ENCODE results near the gene KCNJ1. TPM values are rescaled to one million over a fixed set of nuclear protein-coding genes. Genes with fewer than 3 reads are reported as not detected.

The KCNJ1 gene
- total RNA-seq, 1 donor from 2014 or later: not detected

DNA sequence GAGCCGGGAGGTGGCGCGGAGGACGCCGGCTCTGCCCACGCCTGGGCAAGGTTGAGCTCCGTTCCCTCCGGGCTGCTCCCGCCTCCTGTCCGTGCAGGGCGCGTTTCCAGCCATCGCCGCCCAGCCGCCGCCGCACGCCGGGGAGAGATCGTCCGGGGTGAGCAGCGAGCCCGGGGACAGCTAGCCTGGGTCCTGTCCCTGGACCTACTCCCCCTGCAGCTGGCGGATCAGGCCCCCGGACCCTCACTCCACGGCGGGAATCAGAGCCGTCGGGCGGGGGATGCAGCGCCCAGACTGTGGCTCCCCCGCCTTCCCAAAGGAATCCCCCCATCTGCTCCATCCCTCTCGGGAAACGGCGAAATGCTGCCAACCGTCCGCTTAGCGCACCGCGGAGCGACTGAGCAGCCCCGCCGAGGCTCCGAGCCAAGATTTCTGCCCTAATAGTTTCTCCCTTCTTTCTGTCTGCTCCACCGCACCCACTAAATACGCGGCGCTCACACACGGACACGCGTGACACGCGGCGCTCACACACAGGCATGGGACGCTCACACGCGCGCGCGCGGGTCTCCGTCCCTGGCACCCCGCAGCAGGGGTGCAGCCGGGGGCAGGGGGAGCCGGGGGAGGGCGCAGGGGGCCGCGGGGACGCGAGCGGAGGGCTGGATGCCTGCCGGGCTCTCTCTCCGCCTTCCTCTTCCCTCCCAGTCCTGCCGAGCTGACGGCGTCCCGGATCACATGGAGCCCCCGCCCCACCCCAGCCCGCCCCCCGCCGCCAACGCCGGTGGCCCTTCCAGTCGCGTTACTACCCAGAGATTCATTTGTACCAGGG, 23.7 kb upstream of the KCNJ1 start, which contains the start of gene KCNJ5:
KCNJ5 (plus strand) TSS at position 814 of the 826 bp plus-strand sequence. CDS start 19,918 bp downstream, outside the sequence.
- H3K4me3 ChIP-seq (ENCODE audit: low read depth, low read length): peak within 1 kb of the TSS; percentile 45
- TF ChIP-seq, protein P1, sequence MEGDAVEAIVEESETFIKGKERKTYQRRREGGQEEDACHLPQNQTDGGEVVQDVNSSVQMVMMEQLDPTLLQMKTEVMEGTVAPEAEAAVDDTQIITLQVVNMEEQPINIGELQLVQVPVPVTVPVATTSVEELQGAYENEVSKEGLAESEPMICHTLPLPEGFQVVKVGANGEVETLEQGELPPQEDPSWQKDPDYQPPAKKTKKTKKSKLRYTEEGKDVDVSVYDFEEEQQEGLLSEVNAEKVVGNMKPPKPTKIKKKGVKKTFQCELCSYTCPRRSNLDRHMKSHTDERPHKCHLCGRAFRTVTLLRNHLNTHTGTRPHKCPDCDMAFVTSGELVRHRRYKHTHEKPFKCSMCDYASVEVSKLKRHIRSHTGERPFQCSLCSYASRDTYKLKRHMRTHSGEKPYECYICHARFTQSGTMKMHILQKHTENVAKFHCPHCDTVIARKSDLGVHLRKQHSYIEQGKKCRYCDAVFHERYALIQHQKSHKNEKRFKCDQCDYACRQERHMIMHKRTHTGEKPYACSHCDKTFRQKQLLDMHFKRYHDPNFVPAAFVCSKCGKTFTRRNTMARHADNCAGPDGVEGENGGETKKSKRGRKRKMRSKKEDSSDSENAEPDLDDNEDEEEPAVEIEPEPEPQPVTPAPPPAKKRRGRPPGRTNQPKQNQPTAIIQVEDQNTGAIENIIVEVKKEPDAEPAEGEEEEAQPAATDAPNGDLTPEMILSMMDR (conservative IDR thresholded peaks at IDR 0.05; ENCODE audit: low read depth, low read length): peak; percentile 6
- no peak for DNase-seq (ENCODE audit: low read depth)

DNA sequence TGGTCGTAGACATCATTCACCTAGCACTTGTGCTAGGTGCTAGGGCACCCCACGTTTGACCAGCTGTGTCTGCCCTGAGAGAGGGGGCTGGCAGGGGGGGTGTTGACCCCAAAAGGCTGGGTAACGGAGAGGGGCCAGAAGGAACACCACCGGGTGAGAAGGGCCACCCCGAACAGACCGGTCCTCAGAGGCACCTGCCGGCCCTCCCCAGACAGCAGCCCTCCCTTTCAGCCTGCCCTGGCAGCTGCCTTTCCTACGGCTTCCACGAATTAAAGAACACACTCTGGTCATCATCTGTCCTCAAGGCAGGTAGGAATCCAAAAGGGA, 23.1 kb upstream of the KCNJ1 start:
- DNase-seq (ENCODE audit: low read depth): no peak
- H3K4me3 ChIP-seq (ENCODE audit: low read depth, low read length): peak overlapping the region; percentile 45
- TF ChIP-seq, protein P1 (conservative IDR thresholded peaks at IDR 0.05; ENCODE audit: low read depth, low read length): no peak

DNA sequence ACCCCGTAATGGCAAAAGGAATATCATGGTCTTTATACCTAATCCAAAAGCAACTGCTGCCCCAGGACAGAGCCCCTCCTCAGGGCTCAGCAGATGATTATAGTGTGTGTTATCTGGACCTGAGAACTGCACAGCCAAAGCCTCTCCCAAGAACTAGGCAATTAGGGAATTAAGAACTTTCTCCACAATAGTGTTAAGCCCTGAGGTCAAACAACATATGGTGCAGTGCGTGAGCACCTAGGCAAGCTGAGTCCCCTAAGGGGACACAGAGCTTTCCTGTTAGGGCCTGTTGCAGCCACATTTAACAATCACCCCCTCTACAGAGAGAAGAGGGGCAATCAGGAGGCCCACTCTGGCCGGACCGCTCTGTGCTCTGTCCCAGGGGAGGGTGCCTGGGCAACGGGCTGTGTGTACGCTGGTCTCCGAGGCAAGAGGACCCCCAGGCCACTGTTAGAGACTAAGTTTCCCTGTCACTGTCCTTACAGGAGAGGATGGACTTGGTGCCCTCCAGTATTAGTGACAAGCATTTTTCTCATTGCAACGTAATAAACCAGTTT, 22.6 kb upstream of the KCNJ1 start:
- TF ChIP-seq, protein P1 (conservative IDR thresholded peaks at IDR 0.05; ENCODE audit: low read depth, low read length): no peak
- no peak overlapping the region for H3K4me3 ChIP-seq (ENCODE audit: low read depth, low read length)
- no peak for DNase-seq (ENCODE audit: low read depth)

DNA sequence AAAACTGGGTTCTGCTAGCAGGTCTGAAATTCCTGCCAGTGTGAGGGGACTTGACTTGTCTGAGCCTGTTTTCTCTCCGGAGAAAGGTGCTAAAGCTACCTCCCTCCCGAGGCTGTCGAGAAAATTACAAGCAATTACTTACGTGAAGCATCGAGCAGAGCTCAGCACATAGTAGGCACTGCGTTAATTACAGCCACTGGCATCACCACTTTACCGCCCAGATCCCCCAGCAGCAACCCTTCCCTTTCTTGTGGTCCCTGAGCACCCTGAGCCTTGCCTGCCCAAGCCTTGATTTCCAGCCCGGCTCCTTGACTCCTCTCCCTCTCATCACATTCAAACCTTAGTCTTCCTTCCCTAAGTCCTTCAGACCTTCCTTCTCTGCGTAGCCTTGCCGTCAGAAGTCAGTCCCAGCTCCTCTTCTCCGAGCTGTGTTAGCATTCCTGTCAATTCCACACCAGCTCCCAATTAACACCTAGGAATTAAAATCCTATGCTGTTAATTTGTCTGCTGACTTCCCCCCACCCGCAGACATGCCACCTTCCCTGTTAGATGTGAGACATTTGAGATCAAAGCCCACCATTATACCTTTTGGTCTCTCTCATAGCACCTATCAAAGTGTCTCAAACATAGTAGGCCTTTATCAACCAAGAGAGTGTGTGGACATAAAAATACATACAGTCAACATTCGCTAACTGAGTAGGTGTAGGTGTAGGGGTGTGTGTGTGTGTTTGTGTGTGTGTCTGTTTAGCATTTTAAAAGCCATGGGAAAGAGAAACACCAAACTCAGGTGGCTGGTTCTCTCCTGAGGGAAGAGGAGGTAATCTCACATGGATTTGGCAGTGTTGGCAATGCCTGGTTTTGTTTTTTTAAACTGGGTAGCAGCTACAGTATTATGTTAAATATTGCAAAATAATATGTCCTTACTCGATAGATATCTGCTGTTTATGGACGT, 21.2 kb upstream of the KCNJ1 start:
- DNase-seq (ENCODE audit: low read depth): no peak
- TF ChIP-seq, protein P1 (conservative IDR thresholded peaks at IDR 0.05; ENCODE audit: low read depth, low read length): no peak
- no peak overlapping the region for H3K4me3 ChIP-seq (ENCODE audit: low read depth, low read length)

DNA sequence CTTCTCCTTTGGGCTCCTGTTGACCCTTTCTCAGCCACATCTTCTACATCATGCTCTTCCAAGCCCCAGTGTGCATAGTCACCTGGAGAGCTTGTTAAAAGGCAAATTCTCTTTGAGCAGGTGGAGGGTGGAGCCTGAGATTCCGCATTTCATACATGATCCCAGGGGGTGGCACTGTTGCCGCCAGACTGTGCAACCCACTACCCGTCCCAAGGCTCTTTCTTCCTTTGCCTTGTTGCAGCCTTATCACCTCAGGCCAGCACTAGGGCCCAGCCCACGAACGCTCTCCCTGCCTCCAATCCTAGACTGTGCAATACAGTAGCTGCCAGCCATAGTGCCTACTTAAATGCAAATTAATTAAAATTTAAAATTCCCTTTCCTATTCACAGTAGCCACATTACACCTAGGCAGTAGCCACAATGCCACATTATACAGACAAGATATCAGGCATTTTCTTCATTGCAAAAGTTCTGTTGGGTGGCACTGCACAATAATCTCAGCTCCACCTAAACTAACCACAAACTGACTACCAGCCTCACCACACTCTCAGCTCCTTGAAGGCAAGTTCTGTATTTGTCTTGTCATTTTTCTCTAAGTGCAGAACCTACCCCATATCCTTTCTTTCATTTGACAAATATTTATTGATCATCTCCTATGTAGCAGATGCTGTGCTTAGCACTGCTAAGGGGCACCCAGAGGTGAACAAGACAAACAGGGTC, 19.5 kb upstream of the KCNJ1 start:
- H3K4me3 ChIP-seq (ENCODE audit: low read depth, low read length): no peak overlapping the region
- TF ChIP-seq, protein P1 (conservative IDR thresholded peaks at IDR 0.05; ENCODE audit: low read depth, low read length): peak; percentile 45
- DNase-seq (ENCODE audit: low read depth): no peak

DNA sequence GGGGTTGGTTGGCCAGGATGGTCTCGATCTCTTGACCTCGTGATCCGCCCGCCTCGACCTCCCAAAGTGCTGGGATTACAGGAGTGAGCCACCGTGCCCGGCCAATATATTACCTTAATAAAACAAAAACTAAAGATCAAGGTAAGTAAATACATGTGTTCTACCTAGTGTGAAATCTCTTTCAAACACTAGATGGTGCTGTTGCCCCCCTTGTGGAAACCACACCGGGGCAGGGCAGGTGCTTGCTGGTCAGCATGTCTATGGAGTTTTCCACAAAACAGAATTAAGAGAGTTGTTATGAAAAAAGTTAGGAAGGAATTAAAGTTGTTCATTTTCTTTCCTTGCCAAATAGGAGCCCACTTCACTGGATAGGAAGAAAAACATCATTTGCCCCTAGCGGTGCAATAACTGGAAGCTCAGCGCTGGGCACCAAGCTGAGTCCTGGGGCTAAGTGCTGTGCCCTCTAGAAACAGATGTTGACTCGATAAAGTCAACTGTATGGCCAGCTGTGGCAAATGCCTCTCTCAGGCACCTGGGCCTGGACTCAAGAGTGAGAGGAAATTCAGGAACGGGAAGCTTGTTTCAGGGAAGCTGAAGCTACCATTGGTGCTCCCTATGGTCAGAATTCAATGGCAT, 17.7 kb upstream of the KCNJ1 start:
- no peak overlapping the region for H3K4me3 ChIP-seq (ENCODE audit: low read depth, low read length)
- TF ChIP-seq, protein P1 (conservative IDR thresholded peaks at IDR 0.05; ENCODE audit: low read depth, low read length): peak; percentile 79
- no peak for DNase-seq (ENCODE audit: low read depth)
